ENCODE measurements around the gene DHTKD1.
"Not testable (repeated sequence)": the region's sequence is repeated elsewhere in the genome, so short reads cannot be mapped to it uniquely, and the experiment has no call there.

DHTKD1 gene

DNA sequence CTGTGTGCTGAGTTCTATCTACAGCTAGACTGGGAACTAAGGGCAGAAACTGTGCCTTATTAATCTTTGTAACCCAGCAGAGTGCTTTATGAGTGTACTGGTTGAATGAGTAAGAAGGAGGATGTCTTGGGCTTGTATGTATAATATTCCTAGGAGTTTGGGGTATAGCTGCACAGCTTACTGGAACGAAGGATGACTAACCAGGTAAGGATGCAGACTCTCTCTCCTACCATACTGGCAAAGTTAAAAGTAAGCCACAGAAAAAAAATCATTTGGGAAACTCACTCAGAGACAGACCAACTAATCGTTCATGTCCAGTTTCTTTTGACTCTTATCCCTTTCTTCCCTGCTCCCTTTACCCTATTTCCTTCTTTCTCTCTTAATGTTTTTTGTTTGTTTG lies 1.4 kb upstream of the DHTKD1 start:
- no peak for DNase-seq (ENCODE audit: low read depth)

GRCh38 chr10:12071441-12071840 lies 2.7 kb downstream of the DHTKD1 start:
- not testable (repeated sequence) for DNase-seq (ENCODE audit: low read depth)

- no peak for DNase-seq (ENCODE audit: low read depth)
Observed at GRCh38 chr10:12073526-12073925, 4.8 kb downstream of the DHTKD1 start.

GRCh38 chr10:12077580-12078180 lies 8.9 kb downstream of the DHTKD1 start:
- no peak for DNase-seq (ENCODE audit: low read depth)

- DNase-seq (ENCODE audit: low read depth), result no peak
Observed at GRCh38 chr10:12081470-12081869, 12.7 kb downstream of the DHTKD1 start.

GRCh38 chr10:12081879-12082557 lies 13.3 kb downstream of the DHTKD1 start:
- DNase-seq (ENCODE audit: low read depth), result no peak

- no peak for DNase-seq (ENCODE audit: low read depth)
Observed at GRCh38 chr10:12088919-12089318, 20.2 kb downstream of the DHTKD1 start.

GRCh38 chr10:12091421-12091820 lies 22.7 kb downstream of the DHTKD1 start:
- DNase-seq (ENCODE audit: low read depth), result no peak

DNA sequence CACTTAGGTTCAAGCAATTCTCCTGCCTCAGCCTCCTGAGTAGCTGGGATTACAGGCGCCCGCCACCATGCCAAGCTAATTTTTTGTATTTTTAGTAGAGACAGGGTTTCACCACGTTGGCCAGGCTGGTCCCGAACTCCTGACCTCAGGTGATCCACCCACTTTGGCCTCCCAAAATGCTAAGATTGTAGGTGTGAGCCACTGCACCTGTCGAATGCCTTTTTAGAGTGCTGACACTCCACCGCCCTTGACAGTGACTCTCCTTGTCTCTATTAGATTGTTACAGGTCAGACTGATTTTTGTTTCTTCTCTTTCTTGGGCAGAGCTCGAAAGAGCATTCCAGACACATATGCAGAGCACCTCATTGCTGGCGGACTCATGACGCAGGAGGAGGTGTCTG lies 28.6 kb downstream of the DHTKD1 start:
- not testable (repeated sequence) for DNase-seq (ENCODE audit: low read depth)

DNA sequence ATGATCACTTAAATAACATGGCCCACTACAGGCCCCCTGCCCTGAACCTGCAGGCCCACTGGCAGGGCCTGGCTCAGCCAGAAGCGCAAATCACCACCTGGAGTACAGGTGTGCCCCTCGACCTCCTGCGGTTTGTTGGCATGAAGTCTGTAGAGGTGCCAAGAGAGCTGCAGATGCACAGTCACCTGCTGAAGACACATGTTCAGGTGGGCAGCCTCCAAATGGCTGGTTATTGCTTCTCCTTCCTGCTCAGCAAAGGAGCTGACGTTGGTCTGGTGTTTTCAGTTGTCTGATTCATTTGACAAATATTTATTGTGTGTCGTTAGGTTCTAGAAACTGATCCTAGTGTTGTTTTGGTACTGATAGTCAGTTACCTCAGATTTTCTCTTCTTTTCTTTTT lies 29.0 kb downstream of the DHTKD1 start:
- DNase-seq (ENCODE audit: low read depth), result no peak

DNA sequence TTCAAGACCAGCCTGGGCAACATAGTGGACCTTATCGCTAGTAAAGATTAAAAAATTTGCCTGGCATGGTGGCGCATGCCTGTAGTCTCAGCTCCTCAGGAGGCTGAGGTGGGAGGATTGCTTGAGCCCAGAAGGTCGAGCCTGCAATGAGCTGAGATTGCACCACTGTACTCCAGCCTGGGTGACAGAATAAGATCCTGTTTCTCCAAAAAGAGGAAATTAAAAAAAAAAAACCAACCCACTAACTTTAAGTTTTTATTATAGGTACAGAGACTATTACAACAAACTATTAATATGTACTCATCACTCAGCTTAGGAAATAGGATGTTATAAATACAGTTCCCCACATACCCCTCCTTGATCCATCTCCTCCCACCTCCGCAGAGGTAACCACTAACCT lies 30.2 kb downstream of the DHTKD1 start:
- DNase-seq (ENCODE audit: low read depth), result no peak

GRCh38 chr10:12103802-12104201 lies 35.0 kb downstream of the DHTKD1 start:
- DNase-seq (ENCODE audit: low read depth), result no peak

DNA sequence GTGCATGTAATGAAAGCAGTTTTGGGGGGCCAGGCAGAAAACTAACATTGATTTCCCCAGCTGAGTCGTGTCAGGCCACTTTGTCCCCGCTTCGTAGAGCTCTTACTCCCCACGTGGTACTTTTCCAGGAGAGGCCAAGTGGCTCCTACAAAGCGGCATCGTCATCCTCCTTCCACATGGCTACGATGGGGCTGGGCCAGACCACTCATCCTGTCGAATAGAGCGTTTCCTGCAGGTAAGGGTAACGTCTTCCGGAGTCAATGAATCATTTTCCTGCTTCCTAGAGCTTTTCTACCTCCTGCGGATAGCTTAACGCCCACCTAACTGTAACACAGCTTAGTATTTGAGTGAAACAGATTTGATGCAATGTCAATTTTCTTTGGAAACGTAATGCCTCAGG lies 39.0 kb downstream of the DHTKD1 start:
- no peak for DNase-seq (ENCODE audit: low read depth)

- DNase-seq (ENCODE audit: low read depth), result no peak
Observed at GRCh38 chr10:12109286-12109685, 40.5 kb downstream of the DHTKD1 start.

- no peak for DNase-seq (ENCODE audit: low read depth)
Observed at GRCh38 chr10:12111528-12111927, 42.8 kb downstream of the DHTKD1 start.

- no peak for DNase-seq (ENCODE audit: low read depth)
Observed at GRCh38 chr10:12113627-12114026, 44.9 kb downstream of the DHTKD1 start.

DNA sequence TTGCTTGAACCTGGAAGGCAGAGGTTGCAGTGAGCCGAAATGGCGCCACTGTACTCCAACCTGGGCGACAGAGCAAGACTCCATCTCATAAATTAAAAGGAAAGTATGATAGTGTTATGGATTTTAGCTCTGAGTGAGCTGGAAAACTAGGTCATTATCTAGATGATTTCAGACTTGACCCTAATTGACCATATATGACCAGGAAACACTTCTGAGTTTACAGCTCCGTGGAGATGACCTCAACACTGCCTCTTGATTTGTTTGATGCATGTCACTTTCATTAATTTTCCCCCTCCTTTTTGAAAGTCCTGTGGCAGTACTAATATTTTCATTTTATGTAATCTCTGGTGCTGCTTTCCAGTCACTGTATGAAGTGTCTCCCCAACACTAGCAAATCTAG lies 52.9 kb downstream of the DHTKD1 start:
- DNase-seq (ENCODE audit: low read depth), result no peak

GRCh38 chr10:12129222-12130111 lies 60.7 kb downstream of the DHTKD1 start, which contains the start of gene SEC61A2:
Gene SEC61A2, plus strand, starts transcription at chr10:12129677. Its CDS starts 111 bp downstream, at chr10:12129788.
- DNase-seq (ENCODE audit: low read depth), result peak; percentile 98

DNA sequence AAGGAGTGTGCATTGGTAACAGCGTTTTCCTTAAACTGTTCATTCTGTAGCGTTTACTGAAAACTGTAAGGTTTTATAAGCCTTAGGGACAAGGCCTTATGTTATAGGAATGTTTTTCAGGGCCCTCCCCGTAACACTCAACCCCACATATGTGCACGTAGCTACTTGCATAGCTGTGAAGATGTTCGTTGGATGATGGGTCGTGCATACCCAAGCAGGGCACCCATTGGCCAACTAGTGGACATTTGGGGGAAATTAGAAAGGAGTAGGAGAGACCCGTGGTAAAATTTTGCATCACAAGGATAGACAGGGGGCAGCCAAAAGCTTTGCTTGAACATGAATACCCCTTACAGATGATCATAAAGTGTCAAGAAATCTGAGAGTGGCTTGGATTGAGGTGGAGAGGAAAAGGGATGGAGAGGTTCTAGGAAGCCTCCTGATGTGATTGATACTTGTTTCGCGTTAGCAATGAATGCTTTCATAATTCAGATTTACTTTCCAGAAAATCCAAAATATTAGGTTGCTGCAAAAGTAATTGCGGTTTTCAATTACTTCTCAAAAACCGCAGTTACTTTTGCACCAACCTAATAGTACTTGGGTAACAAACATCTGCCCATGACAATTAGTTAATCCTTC lies 61.6 kb downstream of the DHTKD1 start:
- peak; percentile 19 for DNase-seq (ENCODE audit: low read depth)

- no peak for DNase-seq (ENCODE audit: low read depth)
Observed at GRCh38 chr10:12135631-12136030, 66.9 kb downstream of the DHTKD1 start.

GRCh38 chr10:12140038-12140437 lies 71.3 kb downstream of the DHTKD1 start:
- DNase-seq (ENCODE audit: low read depth), result no peak

GRCh38 chr10:12144538-12144937 lies 75.8 kb downstream of the DHTKD1 start:
- no peak for DNase-seq (ENCODE audit: low read depth)
